H1 (cell line): ENCODE measurements around the gene SYVN1. TPM values are rescaled to one million over a fixed set of nuclear protein-coding genes. Genes with fewer than 3 reads are reported as not detected.

Source experiments
- CTCF ChIA-PET: fragments of 300-600 bp; sonication (Branson Sonifier 250); formaldehyde crosslinking; loops from one replicate; lab custom pipeline; 2021; ENCODE audit not compliant: partially characterized antibody; lab: Charles Lee
- POLR2A ChIA-PET: fragments of 300-600 bp; sonication (Branson Sonifier 250); formaldehyde crosslinking; loops from one replicate; lab custom pipeline; 2021; ENCODE audit warnings: inconsistent platforms; ENCODE audit not compliant: partially characterized antibody; lab: Charles Lee
- DNase-seq, 2 experiments: peaks; one replicate each; pipeline versions ENCODE4 v3.0.0 to v3.0.0-alpha.2; 2010 to 2022; ENCODE audit warnings: low spot score in 2 of 2, low read depth in 1 of 2, mixed read lengths in 1 of 2
- FAIRE-seq: peaks from 2 replicates; lab custom pipeline; 2011; peaks lifted over from hg19 to GRCh38; lab: Jason Lieb, UNC
- H2AFZ ChIP-seq: 2 replicates; pipeline ENCODE4 v1.8.1; 2012; ENCODE audit warnings: low read length, inconsistent platforms
- H2AK5ac ChIP-seq: 2 replicates; pipeline ENCODE4 v1.6.1; 2013; ENCODE audit warnings: low read depth, low read length
- H2BK120ac ChIP-seq: replicated peaks from 2 replicates; pipeline ENCODE3; 2013; ENCODE audit warnings: low read depth, low read length, inconsistent platforms
- H2BK12ac ChIP-seq: 2 replicates; pipeline ENCODE4 v1.6.1; 2013; ENCODE audit warnings: low read depth, low read length
- H2BK15ac ChIP-seq: 2 replicates; pipeline ENCODE4 v1.6.1; 2013; ENCODE audit warnings: low read length
- H2BK20ac ChIP-seq: 2 replicates; pipeline ENCODE4 v1.6.1; 2013; ENCODE audit warnings: low read length
- H2BK5ac ChIP-seq: 2 replicates; pipeline ENCODE4 v1.6.1; 2013; ENCODE audit warnings: low read depth, low read length
- H3K14ac ChIP-seq: 2 replicates; pipeline ENCODE4 v1.6.1; 2013; ENCODE audit warnings: inconsistent platforms; ENCODE audit not compliant: insufficient read length
- H3K18ac ChIP-seq: 2 replicates; pipeline ENCODE4 v1.6.1; 2013; ENCODE audit warnings: low read length; ENCODE audit errors: extremely low read depth
- H3K23ac ChIP-seq: 2 replicates; pipeline ENCODE4 v1.6.1; 2013; ENCODE audit warnings: inconsistent platforms; ENCODE audit not compliant: insufficient read length
- H3K23me2 ChIP-seq: 2 replicates; pipeline ENCODE4 v1.6.1; 2013; ENCODE audit warnings: low read depth, low read length
- H3K27ac ChIP-seq: 2 replicates; pipeline ENCODE4 v1.6.1; 2011; ENCODE audit warnings: low read depth, low read length, inconsistent platforms
- H3K27me3 ChIP-seq, 4 experiments: replicated peaks in 1 of 4; 1 replicate in 1 of 4; 2 replicates in 3 of 4; pipeline versions ENCODE4 v1.6.1 to v1.8.1; 2011 to 2013; ENCODE audit warnings: low read length in 3 of 4, mild to moderate bottlenecking in 3 of 4, inconsistent platforms in 2 of 4, mixed read lengths in 2 of 4, moderate library complexity in 1 of 4; ENCODE audit not compliant: control insufficient read depth in 3 of 4, insufficient read depth in 3 of 4; ENCODE audit errors: extremely low read depth in 1 of 4
- H3K36me3 ChIP-seq, 4 experiments: 2 replicates each; pipeline versions ENCODE4 v1.6.1 to v1.8.1; 2011 to 2013; ENCODE audit warnings: mild to moderate bottlenecking in 4 of 4, low read length in 3 of 4, moderate library complexity in 2 of 4, control low read depth in 1 of 4, inconsistent platforms in 1 of 4; ENCODE audit not compliant: insufficient read depth in 4 of 4, control insufficient read depth in 2 of 4
- H3K4ac ChIP-seq: replicated peaks from 2 replicates; pipeline ENCODE3; 2013; ENCODE audit warnings: low read length, low read depth, mixed read lengths, inconsistent platforms; ENCODE audit not compliant: insufficient read length
- H3K4me1 ChIP-seq, 4 experiments: replicated peaks in 1 of 4; 1 replicate in 1 of 4; 2 replicates in 3 of 4; pipeline versions ENCODE4 v1.6.1 to v1.8.1; 2011 to 2013; ENCODE audit warnings: low read length in 3 of 4, inconsistent platforms in 2 of 4, mixed read lengths in 1 of 4; ENCODE audit not compliant: insufficient read depth in 4 of 4, control insufficient read depth in 3 of 4
- H3K4me2 ChIP-seq, 2 experiments: 2 replicates each; pipeline versions ENCODE4 v1.6.1 to v1.8.1; 2011 to 2013; ENCODE audit warnings: low read depth in 2 of 2, low read length in 2 of 2, control low read depth in 1 of 2, inconsistent platforms in 1 of 2, mild to moderate bottlenecking in 1 of 2; ENCODE audit not compliant: insufficient read depth in 1 of 2
- H3K4me3 ChIP-seq, 4 experiments: fragments of 200-600, 300-600 bp in 1 of 4; sonication (generic), shearing (Covaris generic), sonication (Bioruptor Twin) in 1 of 4; 2 replicates each; pipeline versions ENCODE4 v1.5.1 to v1.8.1; 2011 to 2016; ENCODE audit warnings: low read length in 4 of 4, low read depth in 3 of 4, control low read depth in 2 of 4, inconsistent platforms in 2 of 4, mild to moderate bottlenecking in 2 of 4, mixed read lengths in 1 of 4, moderate library complexity in 1 of 4; ENCODE audit not compliant: insufficient read depth in 2 of 4; ENCODE audit errors: extremely low read depth in 1 of 4
- H3K56ac ChIP-seq: replicated peaks from 2 replicates; pipeline ENCODE3; 2013; ENCODE audit warnings: low read depth, mild to moderate bottlenecking, mixed read lengths, low read length, inconsistent platforms; ENCODE audit not compliant: insufficient read length
- H3K79me1 ChIP-seq: 2 replicates; pipeline ENCODE4 v1.6.1; 2013; ENCODE audit warnings: low read depth, low read length, control low read depth
- H3K79me2 ChIP-seq, 2 experiments: 2 replicates each; pipeline versions ENCODE4 v1.6.1 to v1.8.1; 2012 to 2013; ENCODE audit warnings: low read length in 2 of 2, mild to moderate bottlenecking in 2 of 2, inconsistent platforms in 1 of 2; ENCODE audit not compliant: insufficient read depth in 2 of 2, control insufficient read depth in 1 of 2
- H3K9ac ChIP-seq, 4 experiments: replicated peaks in 1 of 4; 1 replicate in 1 of 4; 2 replicates in 3 of 4; pipeline versions ENCODE4 v1.6.1 to v1.8.1; 2011 to 2013; ENCODE audit warnings: low read depth in 3 of 4, low read length in 3 of 4, control low read depth in 2 of 4, mild to moderate bottlenecking in 2 of 4, moderate library complexity in 2 of 4, inconsistent platforms in 1 of 4; ENCODE audit errors: extremely low read depth in 1 of 4
- H3K9me3 ChIP-seq, 2 experiments: 2 replicates each; pipeline versions ENCODE4 v1.6.1 to v1.8.1; 2012 to 2013; ENCODE audit warnings: mild to moderate bottlenecking in 2 of 2, moderate library complexity in 2 of 2, control low read depth in 1 of 2, inconsistent platforms in 1 of 2, low read depth in 1 of 2, low read length in 1 of 2, mixed read lengths in 1 of 2; ENCODE audit not compliant: insufficient read depth in 2 of 2
- H4K20me1 ChIP-seq, 2 experiments: replicated peaks in 1 of 2; 2 replicates each; pipeline versions ENCODE3 to v1.8.1; 2011 to 2013; ENCODE audit warnings: inconsistent platforms in 2 of 2, low read length in 2 of 2, mild to moderate bottlenecking in 1 of 2; ENCODE audit not compliant: insufficient read depth in 2 of 2, control insufficient read depth in 1 of 2
- H4K5ac ChIP-seq: 2 replicates; pipeline ENCODE4 v1.6.1; 2013; ENCODE audit warnings: low read length, low read depth, mixed read lengths, inconsistent platforms; ENCODE audit not compliant: insufficient read length
- H4K8ac ChIP-seq: 2 replicates; pipeline ENCODE4 v1.8.0; 2013; ENCODE audit warnings: mild to moderate bottlenecking, moderate library complexity, low read length, inconsistent platforms; ENCODE audit not compliant: insufficient read depth; ENCODE audit errors: extremely low read depth
- H4K91ac ChIP-seq: replicated peaks from 2 replicates; pipeline ENCODE3; 2013; ENCODE audit warnings: low read length, mixed read lengths, inconsistent platforms; ENCODE audit not compliant: insufficient read length
- ASH2L ChIP-seq: fragments of 200-600, 300-600 bp; sonication (generic); IDR thresholded peaks from one replicate; pipeline ENCODE4 v1.7.1; 2017; ENCODE audit warnings: low read length
- ATF3 ChIP-seq: IDR thresholded peaks from 2 replicates; pipeline ENCODE4 v1.6.1; 2011; ENCODE audit warnings: low read depth, mild to moderate bottlenecking, low read length; ENCODE audit not compliant: insufficient read depth
- CEBPB ChIP-seq: IDR thresholded peaks from 2 replicates; pipeline ENCODE4 v1.6.1; 2012; ENCODE audit warnings: low read depth, low read length
- GABPA ChIP-seq: IDR thresholded peaks from 2 replicates; pipeline ENCODE4 v1.6.1; 2011; ENCODE audit warnings: mild to moderate bottlenecking, low read length, moderate library complexity, borderline replicate concordance; ENCODE audit not compliant: insufficient read depth
- PHF8 ChIP-seq: fragments of 200-600 bp; sonication (generic); conservative IDR thresholded peaks from 2 replicates; pipeline ENCODE4 v1.7.1; 2012; ENCODE audit warnings: low read depth, mild to moderate bottlenecking, inconsistent platforms, low read length, moderate library complexity
- RBBP5 ChIP-seq: IDR thresholded peaks from 2 replicates; pipeline ENCODE4 v1.7.1; 2012; ENCODE audit warnings: low read depth, mild to moderate bottlenecking, inconsistent platforms, low read length, moderate library complexity, borderline replicate concordance
- RFX5 ChIP-seq: IDR thresholded peaks from 2 replicates; pipeline ENCODE4 v1.6.1; 2011; ENCODE audit warnings: low read depth, low read length, improper control_type of control experiment, borderline replicate concordance
- SRF ChIP-seq: IDR thresholded peaks from 2 replicates; pipeline ENCODE4 v1.6.1; 2011; ENCODE audit warnings: mild to moderate bottlenecking, low read depth, low read length, moderate library complexity
- SUZ12 ChIP-seq: fragments of 200-600 bp; sonication (generic); IDR thresholded peaks from 2 replicates; pipeline ENCODE4 v1.6.1; 2012; ENCODE audit warnings: mild to moderate bottlenecking, inconsistent platforms, low read length, moderate library complexity, mixed read lengths
- TAF1 ChIP-seq: IDR thresholded peaks from 2 replicates; pipeline ENCODE4 v1.6.1; 2011; ENCODE audit warnings: mild to moderate bottlenecking, low read depth, low read length
- WGBS, 2 experiments: shearing (Covaris generic) in 1 of 2; methylation state at CpG; one replicate each; pipeline versions ENCODE4 v1.1.6 to v1.1.7; 2013 to 2015; ENCODE audit warnings: low lambda C conversion rate in 2 of 2, mixed read lengths in 2 of 2, inconsistent platforms in 1 of 2, low coverage in 1 of 2, missing lambda C conversion rate in 1 of 2; ENCODE audit not compliant: insufficient replicate concordance in 2 of 2, insufficient coverage in 1 of 2, insufficient read length in 1 of 2; ENCODE audit errors: extremely low coverage in 1 of 2, missing lambda C conversion rate in 1 of 2; 5-methylcytosine and 5-hydroxymethylcytosine counted together
- polyA plus RNA-seq, 7 experiments: library from polyadenylated mRNA; depleted of rRNA in 3 of 7; stranded (reverse) in 5 of 7; unstranded in 2 of 7; fragments of >200 nt in 5 of 7; fragments of 200-250 nt in 2 of 7; gene quantifications; 1 replicate in 5 of 7; 2 replicates in 1 of 7; 4 replicates in 1 of 7; pipeline versions ENCODE4 v1.2.1 to v1.2.3, GENCODE V29; 2011 to 2013; ENCODE audit warnings: missing spikeins in 2 of 7, mixed read lengths in 2 of 7
- total RNA-seq: library from RNA; stranded (reverse); fragmentation: NEBNext Ultra II Directional; extraction: Animal tissue kit (Norgen Biotek cat#: 25700); gene quantifications from 2 replicates; pipeline ENCODE4 v1.2.1, GENCODE V29; 2021

SYVN1 gene
- total and polyA plus RNA-seq, 2 of the 8 experiments (the other 6 are each of a cell fraction or from before 2014, with no cell fraction given) = 27.8 to 29.4 TPM

- Histone ChIP-seq H3K79me1 (0 out of 2 replicates have a peak, but pooled peaks cover 4% of the 10 kb centered on the region), H3K4me3 (peak overlapping the region; percentile 65 to 82 (median 74)), H3K27me3 (no peaks in the 10 kb centered on the region), H3K4ac (no peak overlapping the region), H2AFZ (no peak overlapping the region; the same call in 1 of the 2 replicates), H3K23me2 (peaks cover 10% of the 10 kb centered on the region), H4K91ac (peak overlapping the region; percentile 61), H3K14ac (no peak overlapping the region), H2BK20ac (no peak overlapping the region), H2BK120ac (no peak overlapping the region), H3K56ac (peak overlapping the region; percentile 73), H2BK12ac (no peak overlapping the region), H3K4me2 (peak overlapping the region; percentile 72), H3K79me2 (peaks cover 0 to 13% of the 10 kb centered on the region in 2 experiments; a peak in 2 of 4 replicates), H4K8ac (no peak overlapping the region; the same call in 1 of the 2 replicates), H4K5ac (peak overlapping the region; percentile 79), H3K9ac (peak overlapping the region in 3 of 4 experiments; percentile 15 to 40 (median 39); a peak in 5 of 7 replicates), H3K18ac (peak overlapping the region; percentile 93; the same call in 1 of the 2 replicates), H3K27ac (no peak overlapping the region), H2BK5ac (peak overlapping the region; percentile 66; the same call in 1 of the 2 replicates), H3K36me3 (peaks cover 0 to 4% (median 0%) of the 10 kb centered on the region in 4 experiments; a peak in 1 of 8 replicates), H3K9me3 (no peaks in the 10 kb centered on the region), H2BK15ac (no peak overlapping the region), H3K23ac (no peak overlapping the region), H4K20me1 (no peaks in the 10 kb centered on the region), H2AK5ac (no peak overlapping the region), H3K4me1 (peaks cover 7 to 32% (median 21%) of the 10 kb centered on the region in 4 experiments)
- ChIA-PET CTCF (interaction anchor here (0.7 to 7.3 kb wide), 26 partner anchors 9 to 104 kb away, joined by 3 to 47 read pairs (median 4); partner anchors contain the start of genes FAU, MRPL49, SPDYC and TM7SF2), POLR2A (interaction anchor here (0.9 to 4.9 kb wide), 15 partner anchors 11 to 327 kb away, joined by 3 to 35 read pairs (median 8); partner anchors contain the start of genes FAU, MRPL49, POLA2 and SPDYC)
- FAIRE-seq (no peak), DNase-seq (peak in 1 of 2 experiments; percentile 90)
- 2% methylated on average over 20 of the region's 60 CpGs; no CpG with 5 or more reads in 1 of the 2 experiments for WGBS, 2 experiments
- TF ChIP-seq ASH2L = peak; percentile 47
- TF ChIP-seq TAF1 = peak; percentile 55
- no peak for TF ChIP-seq SRF
- TF ChIP-seq RFX5 = no peak
- TF ChIP-seq GABPA = 0 out of 2 replicates have a peak, but pooled peaks have one; percentile 65
- TF ChIP-seq RBBP5 = peak; percentile 48; the same call in 1 of the 2 replicates
- no peak for TF ChIP-seq CEBPB
- peak; percentile 33; the same call in 1 of the 2 replicates for TF ChIP-seq PHF8
- TF ChIP-seq SUZ12 = no peak
- TF ChIP-seq ATF3 = no peak
Measured at GRCh38 chr11:65180877-65181568, 46.7 kb upstream of the SYVN1 start.
